OCI-LY7 (cell line): ENCODE measurements around the gene IL20RA.

ENCODE experiments used
- EZH2phosphoT487 ChIP-seq: fragments of 200-600 bp; sonication (generic); IDR thresholded peaks from 2 replicates; pipeline ENCODE4 v1.6.1; 2018; ENCODE audit warnings: low read depth, borderline replicate concordance, mild to moderate bottlenecking, mixed run types, antibody characterized with exemption, low read length, moderate library complexity, mixed read lengths
- TF ChIP-seq, protein P1 (sequence below): fragments of 200-600 bp; sonication (generic); conservative IDR thresholded peaks from 2 replicates; pipeline ENCODE4 v1.5.1; 2014; ENCODE audit warnings: mild to moderate bottlenecking, antibody characterized with exemption, low read length, moderate library complexity, mixed read lengths

- TF ChIP-seq, protein P1, sequence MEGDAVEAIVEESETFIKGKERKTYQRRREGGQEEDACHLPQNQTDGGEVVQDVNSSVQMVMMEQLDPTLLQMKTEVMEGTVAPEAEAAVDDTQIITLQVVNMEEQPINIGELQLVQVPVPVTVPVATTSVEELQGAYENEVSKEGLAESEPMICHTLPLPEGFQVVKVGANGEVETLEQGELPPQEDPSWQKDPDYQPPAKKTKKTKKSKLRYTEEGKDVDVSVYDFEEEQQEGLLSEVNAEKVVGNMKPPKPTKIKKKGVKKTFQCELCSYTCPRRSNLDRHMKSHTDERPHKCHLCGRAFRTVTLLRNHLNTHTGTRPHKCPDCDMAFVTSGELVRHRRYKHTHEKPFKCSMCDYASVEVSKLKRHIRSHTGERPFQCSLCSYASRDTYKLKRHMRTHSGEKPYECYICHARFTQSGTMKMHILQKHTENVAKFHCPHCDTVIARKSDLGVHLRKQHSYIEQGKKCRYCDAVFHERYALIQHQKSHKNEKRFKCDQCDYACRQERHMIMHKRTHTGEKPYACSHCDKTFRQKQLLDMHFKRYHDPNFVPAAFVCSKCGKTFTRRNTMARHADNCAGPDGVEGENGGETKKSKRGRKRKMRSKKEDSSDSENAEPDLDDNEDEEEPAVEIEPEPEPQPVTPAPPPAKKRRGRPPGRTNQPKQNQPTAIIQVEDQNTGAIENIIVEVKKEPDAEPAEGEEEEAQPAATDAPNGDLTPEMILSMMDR, result no peak
- no peak for TF ChIP-seq EZH2phosphoT487
These were observed 24.0 kb downstream of the IL20RA start for GRCh38 chr6:137020776-137021175.
